GM13977 (cell line): Measurements from ENCODE around the gene MYOCD.

ENCODE experiments used
- DNase-seq: peaks from one replicate; pipeline ENCODE4 v3.0.0; 2012; ENCODE audit warnings: low spot score
- CTCF ChIP-seq: IDR thresholded peaks from 2 replicates; pipeline ENCODE4 v1.5.1; 2012; ENCODE audit warnings: mild to moderate bottlenecking, control low read depth; ENCODE audit not compliant: insufficient read depth; ENCODE audit errors: extremely low read depth, missing control alignments
- in situ Hi-C: fragments of 300-500 bp; cut with MboI; formaldehyde crosslinking; loops from one replicate; pipeline ENCODE4 v1.12.0; 2022; ENCODE audit warnings: low sequenced_read_pairs, low pct_unique_long_range_greater_than_20kb, mixed read lengths, inconsistent platforms; ENCODE audit not compliant: unreplicated experiment

The MYOCD gene

GRCh38 chr17:12671906-12672305, 6.2 kb downstream of the MYOCD start:
- in situ Hi-C loops = no loop called here
- DNase-seq = no peak
- no peak for TF ChIP-seq CTCF

- no peak for TF ChIP-seq CTCF
- no peak for DNase-seq
- in situ Hi-C loops = no loop called here
These were observed 7.3 kb downstream of the MYOCD start for GRCh38 chr17:12672947-12673346.

- TF ChIP-seq CTCF = no peak
- in situ Hi-C loops = no loop called here
- DNase-seq = no peak
These were observed 8.1 kb downstream of the MYOCD start for GRCh38 chr17:12673788-12674187.

- in situ Hi-C loops = no loop called here
- TF ChIP-seq CTCF = no peak
These were observed 14.8 kb downstream of the MYOCD start for GRCh38 chr17:12680407-12680897.

GRCh38 chr17:12680993-12681392, 15.3 kb downstream of the MYOCD start:
- in situ Hi-C loops = no loop called here
- no peak for TF ChIP-seq CTCF
- DNase-seq = no peak

More at GRCh38 chr17:12680407-12680897, 14.8 kb downstream of the MYOCD start:
- no peak for DNase-seq

GRCh38 chr17:12683299-12683698, 17.6 kb downstream of the MYOCD start:
- DNase-seq = no peak
- in situ Hi-C loops = no loop called here

More at GRCh38 chr17:12683299-12683698, 17.6 kb downstream of the MYOCD start:
- TF ChIP-seq CTCF = no peak
